Measurements from ENCODE around the gene DHRS3. TPM values are rescaled to one million over a fixed set of nuclear protein-coding genes. Genes with fewer than 3 reads are reported as not detected.

Gene DHRS3
- total RNA-seq, 1 experiment from 2014 or later: 54.5 TPM

DNA sequence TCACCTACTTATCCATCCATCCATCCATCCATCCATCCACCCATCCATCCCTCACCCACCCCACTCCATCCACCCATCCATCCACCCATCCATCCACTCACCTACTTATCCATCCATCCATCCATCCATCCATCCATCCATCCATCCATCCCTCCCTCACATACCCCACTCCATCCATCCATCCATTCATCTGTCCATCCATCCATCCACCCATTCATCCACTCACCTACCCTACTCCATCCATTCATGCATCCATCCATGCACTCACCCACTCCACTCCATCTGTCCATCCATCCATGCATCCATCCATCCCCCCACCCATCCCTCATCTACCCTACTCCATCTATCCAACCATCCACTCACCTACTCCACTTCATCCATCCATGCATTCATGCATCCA is 34.5 kb downstream of the DHRS3 start:
- TF ChIP-seq, protein P1, sequence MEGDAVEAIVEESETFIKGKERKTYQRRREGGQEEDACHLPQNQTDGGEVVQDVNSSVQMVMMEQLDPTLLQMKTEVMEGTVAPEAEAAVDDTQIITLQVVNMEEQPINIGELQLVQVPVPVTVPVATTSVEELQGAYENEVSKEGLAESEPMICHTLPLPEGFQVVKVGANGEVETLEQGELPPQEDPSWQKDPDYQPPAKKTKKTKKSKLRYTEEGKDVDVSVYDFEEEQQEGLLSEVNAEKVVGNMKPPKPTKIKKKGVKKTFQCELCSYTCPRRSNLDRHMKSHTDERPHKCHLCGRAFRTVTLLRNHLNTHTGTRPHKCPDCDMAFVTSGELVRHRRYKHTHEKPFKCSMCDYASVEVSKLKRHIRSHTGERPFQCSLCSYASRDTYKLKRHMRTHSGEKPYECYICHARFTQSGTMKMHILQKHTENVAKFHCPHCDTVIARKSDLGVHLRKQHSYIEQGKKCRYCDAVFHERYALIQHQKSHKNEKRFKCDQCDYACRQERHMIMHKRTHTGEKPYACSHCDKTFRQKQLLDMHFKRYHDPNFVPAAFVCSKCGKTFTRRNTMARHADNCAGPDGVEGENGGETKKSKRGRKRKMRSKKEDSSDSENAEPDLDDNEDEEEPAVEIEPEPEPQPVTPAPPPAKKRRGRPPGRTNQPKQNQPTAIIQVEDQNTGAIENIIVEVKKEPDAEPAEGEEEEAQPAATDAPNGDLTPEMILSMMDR (conservative IDR thresholded peaks at IDR 0.05): no peak
- Histone ChIP-seq H2BK5ac (ENCODE audit: insufficient read length, low read length) (no peak overlapping the region), H2BK20ac (ENCODE audit: low read depth, low read length, poor library complexity, severe bottlenecking) (no peak overlapping the region), H4K20me1 (ENCODE audit: control insufficient read depth, insufficient read depth, insufficient read length) (no peaks in the 10 kb centered on the region), H3K18ac (ENCODE audit: insufficient read length, low read depth, low read length) (no peak overlapping the region), H3K27me3 (ENCODE audit: insufficient read depth, low read length) (no peaks in the 10 kb centered on the region), H3K23me2 (ENCODE audit: insufficient read length, low read depth, low read length, poor library complexity, severe bottlenecking) (peaks cover 3% of the 10 kb centered on the region), H3K4ac (ENCODE audit: low read depth, low read length) (no peak overlapping the region), H4K91ac (ENCODE audit: insufficient read length, low read depth, low read length) (no peak overlapping the region), H2BK15ac (ENCODE audit: low read depth, low read length) (no peak overlapping the region), H3K79me1 (ENCODE audit: insufficient read depth, low read depth, low read length, poor library complexity, severe bottlenecking) (no peaks in the 10 kb centered on the region), H2AFZ (ENCODE audit: low read length) (no peak overlapping the region), H2AK5ac (ENCODE audit: insufficient read length, low read length) (no peak overlapping the region), H2BK120ac (ENCODE audit: low read depth, low read length, poor library complexity, severe bottlenecking) (no peak overlapping the region), H3K4me2 (ENCODE audit: insufficient read depth, insufficient read length, low read length) (no peak overlapping the region), H3K9ac (ENCODE audit: extremely low read depth, insufficient read length, low read length) (no peak overlapping the region), H3K4me1 (ENCODE audit: insufficient read depth, low read length) (no peaks in the 10 kb centered on the region), H3K27ac (ENCODE audit: insufficient read length, low read depth, low read length) (no peak overlapping the region), H3K56ac (ENCODE audit: insufficient read length, low read depth, low read length) (no peak overlapping the region), H3K79me2 (ENCODE audit: insufficient read depth, low read length) (no peaks in the 10 kb centered on the region), H4K5ac (ENCODE audit: insufficient read length, low read depth, low read length) (no peak overlapping the region), H4K8ac (replicated peaks; ENCODE audit: insufficient read length, low read depth, low read length) (no peak overlapping the region), H3K23ac (ENCODE audit: insufficient read length, low read depth, low read length) (no peak overlapping the region), H3T11ph (ENCODE audit: low read length) (no peak overlapping the region), H3K9me3 (ENCODE audit: control insufficient read depth, low read depth, low read length) (no peaks in the 10 kb centered on the region), H3K14ac (ENCODE audit: insufficient read depth, low read length) (no peak overlapping the region), H2BK12ac (ENCODE audit: insufficient read length, low read depth, low read length) (no peak overlapping the region)
- peaks cover 0 to 34% (median 25%) of the 10 kb centered on the region in 3 experiments; a peak in 5 of 7 replicates for H3K36me3 Mint-ChIP-seq (ENCODE audit: insufficient read depth in 1 of 3, low read depth in 3 of 3)
- H3K9me3 Mint-ChIP-seq: peaks cover 0 to 3% of the 10 kb centered on the region in 2 experiments; a peak in 1 of 5 replicates
- H3K27me3 Mint-ChIP-seq (ENCODE audit: low read depth): no peaks in the 10 kb centered on the region
- no peak for DNase-seq
- no peak overlapping the region for H3K27ac Mint-ChIP-seq
- no peak overlapping the region for H3K4me3 Mint-ChIP-seq
- peaks cover 0 to 5% of the 10 kb centered on the region in 2 experiments; a peak in 1 of 4 replicates for H3K4me1 Mint-ChIP-seq

All from H9 (cell line).